H9 (cell line): ENCODE data around the gene INSIG1. TPM values are rescaled to one million over a fixed set of nuclear protein-coding genes. Genes with fewer than 3 reads are reported as not detected.

Source experiments
- DNase-seq: peaks from one replicate; pipeline ENCODE4 v3.0.0-alpha.2; 2017
- H2AFZ ChIP-seq: one replicate; pipeline ENCODE4 v1.6.1; 2013; ENCODE audit warnings: mild to moderate bottlenecking, low read length, control low read depth, moderate library complexity
- H2AK5ac ChIP-seq: 2 replicates; pipeline ENCODE4 v1.6.1; 2013; ENCODE audit warnings: low read length, control low read depth, mixed read lengths; ENCODE audit not compliant: insufficient read length
- H2BK120ac ChIP-seq: one replicate; pipeline ENCODE4 v1.6.1; 2013; ENCODE audit warnings: low read depth, mild to moderate bottlenecking, low read length, control low read depth, inconsistent platforms; ENCODE audit not compliant: poor library complexity, severe bottlenecking
- H2BK12ac ChIP-seq: 2 replicates; pipeline ENCODE4 v1.6.1; 2013; ENCODE audit warnings: low read length, control low read depth, mixed read lengths, low read depth; ENCODE audit not compliant: insufficient read length
- H2BK15ac ChIP-seq: 2 replicates; pipeline ENCODE4 v1.6.1; 2013; ENCODE audit warnings: low read depth, low read length, control low read depth
- H2BK20ac ChIP-seq: one replicate; pipeline ENCODE4 v1.6.1; 2013; ENCODE audit warnings: low read depth, mild to moderate bottlenecking, low read length, control low read depth, inconsistent platforms; ENCODE audit not compliant: poor library complexity, severe bottlenecking
- H2BK5ac ChIP-seq: 2 replicates; pipeline ENCODE4 v1.6.1; 2013; ENCODE audit warnings: low read length, control low read depth, mixed read lengths; ENCODE audit not compliant: insufficient read length
- H3K14ac ChIP-seq: 2 replicates; pipeline ENCODE4 v1.6.1; 2013; ENCODE audit warnings: low read length, control low read depth; ENCODE audit not compliant: insufficient read depth
- H3K18ac ChIP-seq: 2 replicates; pipeline ENCODE4 v1.6.1; 2013; ENCODE audit warnings: low read depth, mild to moderate bottlenecking, mixed read lengths, low read length, control low read depth; ENCODE audit not compliant: insufficient read length
- H3K23ac ChIP-seq: 2 replicates; pipeline ENCODE4 v1.6.1; 2013; ENCODE audit warnings: low read length, control low read depth, mixed read lengths, low read depth; ENCODE audit not compliant: insufficient read length
- H3K23me2 ChIP-seq: 2 replicates; pipeline ENCODE4 v1.6.1; 2013; ENCODE audit warnings: low read depth, mild to moderate bottlenecking, mixed read lengths, low read length, control low read depth; ENCODE audit not compliant: insufficient read length, poor library complexity, severe bottlenecking
- H3K27ac ChIP-seq: 2 replicates; pipeline ENCODE4 v1.5.1; 2013; ENCODE audit warnings: low read length, control low read depth, mixed read lengths, low read depth; ENCODE audit not compliant: insufficient read length
- H3K27me3 ChIP-seq: 2 replicates; pipeline ENCODE4 v1.6.1; 2013; ENCODE audit warnings: low read length, control low read depth, inconsistent platforms; ENCODE audit not compliant: insufficient read depth
- H3K4ac ChIP-seq: 2 replicates; pipeline ENCODE4 v1.6.1; 2013; ENCODE audit warnings: low read depth, mild to moderate bottlenecking, control low read depth, inconsistent platforms, low read length, moderate library complexity
- H3K4me1 ChIP-seq: 2 replicates; pipeline ENCODE4 v1.6.1; 2013; ENCODE audit warnings: low read length, control low read depth, inconsistent platforms; ENCODE audit not compliant: insufficient read depth
- H3K4me2 ChIP-seq: 2 replicates; pipeline ENCODE4 v1.6.1; 2013; ENCODE audit warnings: low read length, control low read depth, mixed read lengths; ENCODE audit not compliant: insufficient read length, insufficient read depth
- H3K56ac ChIP-seq: 2 replicates; pipeline ENCODE4 v1.6.1; 2013; ENCODE audit warnings: low read depth, mild to moderate bottlenecking, mixed read lengths, low read length, control low read depth; ENCODE audit not compliant: insufficient read length
- H3K79me1 ChIP-seq: 2 replicates; pipeline ENCODE4 v1.6.1; 2013; ENCODE audit warnings: low read depth, mild to moderate bottlenecking, moderate library complexity, low read length, control low read depth, inconsistent platforms; ENCODE audit not compliant: insufficient read depth, poor library complexity, severe bottlenecking
- H3K79me2 ChIP-seq: 2 replicates; pipeline ENCODE4 v1.6.1; 2013; ENCODE audit warnings: low read length, control low read depth, inconsistent platforms; ENCODE audit not compliant: insufficient read depth
- H3K9ac ChIP-seq: 2 replicates; pipeline ENCODE4 v1.6.1; 2013; ENCODE audit warnings: low read length, control low read depth, mixed read lengths; ENCODE audit not compliant: insufficient read length; ENCODE audit errors: extremely low read depth
- H3K9me3 ChIP-seq: one replicate; pipeline ENCODE4 v1.6.1; 2013; ENCODE audit warnings: low read depth, low read length, inconsistent platforms; ENCODE audit not compliant: control insufficient read depth
- H3T11ph ChIP-seq: one replicate; pipeline ENCODE4 v1.6.1; 2013; ENCODE audit warnings: mild to moderate bottlenecking, low read length, control low read depth, inconsistent platforms
- H4K20me1 ChIP-seq: one replicate; pipeline ENCODE4 v1.6.1; 2013; ENCODE audit not compliant: control insufficient read depth, insufficient read length, insufficient read depth
- H4K5ac ChIP-seq: 2 replicates; pipeline ENCODE4 v1.6.1; 2013; ENCODE audit warnings: low read depth, mild to moderate bottlenecking, mixed read lengths, low read length, control low read depth; ENCODE audit not compliant: insufficient read length
- H4K8ac ChIP-seq: replicated peaks from 2 replicates; pipeline ENCODE4 v1.6.1; 2013; ENCODE audit warnings: low read length, control low read depth, mixed read lengths, low read depth; ENCODE audit not compliant: insufficient read length
- H4K91ac ChIP-seq: 2 replicates; pipeline ENCODE4 v1.6.1; 2013; ENCODE audit warnings: low read depth, mild to moderate bottlenecking, moderate library complexity, mixed read lengths, low read length, control low read depth; ENCODE audit not compliant: insufficient read length
- H3K27ac Mint-ChIP-seq, 3 experiments: 2 replicates in 2 of 3; 3 replicates in 1 of 3; pipeline ENCODE4 v1.8.0; 2020 to 2021; ENCODE audit warnings: mixed read lengths in 3 of 3, mild to moderate bottlenecking in 1 of 3, moderate library complexity in 1 of 3
- H3K27me3 Mint-ChIP-seq: 2 replicates; pipeline ENCODE4 v1.8.0; 2021; ENCODE audit warnings: low read depth, mild to moderate bottlenecking, moderate library complexity, mixed read lengths
- H3K36me3 Mint-ChIP-seq, 3 experiments: 2 replicates in 2 of 3; 3 replicates in 1 of 3; pipeline ENCODE4 v1.8.0; 2020 to 2021; ENCODE audit warnings: low read depth in 3 of 3, mixed read lengths in 3 of 3; ENCODE audit not compliant: insufficient read depth in 1 of 3
- H3K4me1 Mint-ChIP-seq, 2 experiments: 2 replicates each; pipeline ENCODE4 v1.8.0; 2020; ENCODE audit warnings: mixed read lengths in 2 of 2
- H3K4me3 Mint-ChIP-seq, 2 experiments: 2 replicates in 1 of 2; 3 replicates in 1 of 2; pipeline ENCODE4 v1.8.0; 2020 to 2021; ENCODE audit warnings: mild to moderate bottlenecking in 2 of 2, mixed read lengths in 2 of 2, moderate library complexity in 1 of 2
- H3K9me3 Mint-ChIP-seq, 2 experiments: 2 replicates in 1 of 2; 3 replicates in 1 of 2; pipeline ENCODE4 v1.8.0; 2020; ENCODE audit warnings: mild to moderate bottlenecking in 2 of 2, mixed read lengths in 2 of 2, moderate library complexity in 1 of 2
- CTCF ChIP-seq: fragments of 200-600 bp; sonication (generic); conservative IDR thresholded peaks from 3 replicates; pipeline ENCODE4 v1.8.0; 2021; ENCODE audit warnings: antibody characterized with exemption, mild to moderate bottlenecking
- WGBS: extraction: QIAGEN DNeasy Blood & Tissue Kit; methylation state at CpG from one replicate; pipeline ENCODE4 v1.1.7; 2013; ENCODE audit warnings: missing lambda C conversion rate, low lambda C conversion rate, mixed read lengths; ENCODE audit not compliant: insufficient read length; ENCODE audit errors: extremely low coverage; 5-methylcytosine and 5-hydroxymethylcytosine counted together
- total RNA-seq: library from RNA; stranded (reverse); gene quantifications from 2 replicates; pipeline ENCODE4 v1.2.1, GENCODE V29; 2021

The INSIG1 gene
- total RNA-seq, 1 experiment from 2014 or later: 23.3 TPM

- H3K27me3 ChIP-seq: no peaks in the 10 kb centered on the region
- no peak overlapping the region for H4K91ac ChIP-seq
- H4K20me1 ChIP-seq: no peaks in the 10 kb centered on the region
- H3K18ac ChIP-seq: no peak overlapping the region
- no peak overlapping the region for H2BK12ac ChIP-seq
- no peak overlapping the region for H2BK15ac ChIP-seq
- no peaks in the 10 kb centered on the region for H3K79me1 ChIP-seq
- TF ChIP-seq CTCF: no peak
- Mint-ChIP-seq H3K27me3 (peaks cover 5% of the 10 kb centered on the region; the same call in 1 of the 2 replicates), H3K4me3 (no peak overlapping the region), H3K9me3 (no peaks in the 10 kb centered on the region), H3K27ac (no peak overlapping the region), H3K36me3 (no peaks in the 10 kb centered on the region), H3K4me1 (peaks cover 2 to 4% of the 10 kb centered on the region in 2 experiments; a peak in 2 of 4 replicates)
- no peak overlapping the region for H2AK5ac ChIP-seq
- no peak overlapping the region for H2BK5ac ChIP-seq
- H3K27ac ChIP-seq: no peak overlapping the region
- no peak overlapping the region for H3K4ac ChIP-seq
- no peaks in the 10 kb centered on the region for H3K79me2 ChIP-seq
- no peaks in the 10 kb centered on the region for H3K9me3 ChIP-seq
- no peak overlapping the region for H3K23ac ChIP-seq
- no peak overlapping the region for H3K56ac ChIP-seq
- no peaks in the 10 kb centered on the region for H3K4me1 ChIP-seq
- DNase-seq: no peak
- H3K23me2 ChIP-seq: no peaks in the 10 kb centered on the region
- H2BK20ac ChIP-seq: no peak overlapping the region
- H3K9ac ChIP-seq: no peak overlapping the region
- no peak overlapping the region; the same call in 1 of the 2 replicates for H3K14ac ChIP-seq
- WGBS: no CpG with 5 or more reads among the region's 13 CpGs
- H3K4me2 ChIP-seq: no peak overlapping the region
- H3T11ph ChIP-seq: no peak overlapping the region
- no peak overlapping the region for H2BK120ac ChIP-seq
- no peak overlapping the region for H4K5ac ChIP-seq
- H2AFZ ChIP-seq: no peak overlapping the region
- no peak overlapping the region for H4K8ac ChIP-seq
These were observed 37.7 kb upstream of the INSIG1 start for GRCh38 chr7:155259866-155260497.
